Hepatic stellate cell (primary cell): ENCODE data around the gene GALNT16.

Source experiments
- DNase-seq: peaks from one replicate; pipeline ENCODE4 v3.0.0; 2011; ENCODE audit warnings: low spot score

GALNT16 gene

DNA sequence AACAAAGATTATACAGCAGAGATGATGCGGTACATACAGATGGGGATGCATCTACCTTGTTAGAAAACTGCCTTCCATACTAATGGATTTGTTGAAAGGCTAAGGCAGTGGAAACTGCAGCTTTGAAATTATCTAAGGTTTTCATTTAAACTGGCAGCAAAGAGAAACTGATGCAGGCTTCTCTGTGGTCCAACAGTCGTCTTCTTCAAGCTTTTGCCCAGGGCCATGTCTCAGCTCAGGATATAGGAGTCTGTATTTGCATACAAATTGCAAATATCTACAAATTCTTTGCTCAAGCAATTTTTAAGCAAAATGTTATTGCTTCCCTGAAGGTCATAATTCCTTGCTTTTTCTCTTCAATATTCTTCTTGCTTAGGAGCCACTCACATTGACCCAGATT lies 104.4 kb downstream of the GALNT16 start:
- no peak for DNase-seq

GRCh38 chr14:69366069-69366468 lies 106.1 kb downstream of the GALNT16 start:
- no peak for DNase-seq

- DNase-seq = no peak
Measured at GRCh38 chr14:69366761-69367160, 106.8 kb downstream of the GALNT16 start.

GRCh38 chr14:69368381-69368780 lies 108.4 kb downstream of the GALNT16 start:
- no peak for DNase-seq

DNA sequence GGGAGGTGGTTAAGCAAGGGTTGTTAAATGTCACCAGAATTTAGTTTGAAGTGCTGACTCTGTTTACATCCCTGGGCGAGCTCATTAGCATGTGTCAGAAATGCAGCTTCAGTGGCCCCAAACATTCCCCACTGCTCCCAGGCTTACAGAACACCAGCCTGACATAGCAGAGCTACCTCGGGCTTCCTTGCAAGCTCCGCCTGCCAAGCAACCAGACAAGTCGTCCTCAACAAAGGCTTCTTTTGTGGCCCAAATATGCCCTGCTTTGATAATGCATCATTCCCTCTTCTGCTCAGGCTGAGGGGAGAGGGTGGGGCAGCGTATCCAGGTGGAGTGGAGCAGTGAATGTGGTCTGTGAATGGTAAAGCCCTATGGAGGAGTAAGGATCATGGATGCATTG lies 110.1 kb downstream of the GALNT16 start:
- no peak for DNase-seq

DNA sequence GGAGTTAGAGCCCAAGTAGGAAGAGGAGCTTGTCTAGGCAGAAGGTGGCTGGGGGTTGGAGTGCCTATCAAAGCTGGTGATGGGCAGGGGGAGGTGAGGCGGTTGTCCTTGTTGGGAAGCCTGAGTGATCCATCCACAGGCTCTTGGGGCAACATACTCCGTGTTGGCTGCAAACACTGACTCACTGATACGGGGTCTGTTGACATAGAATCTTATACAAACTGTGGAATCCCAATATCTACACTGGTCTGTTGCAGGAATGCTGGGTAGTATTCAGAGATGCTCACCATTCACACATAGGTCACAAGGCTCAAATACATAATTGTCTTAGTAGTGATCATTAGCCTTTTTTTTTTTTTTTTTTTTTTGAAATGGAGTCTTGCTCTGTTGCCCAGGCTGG lies 112.2 kb downstream of the GALNT16 start:
- no peak for DNase-seq

- no peak for DNase-seq
Measured at GRCh38 chr14:69373104-69373503, 113.1 kb downstream of the GALNT16 start.

- DNase-seq = no peak
Measured at GRCh38 chr14:69374235-69374634, 114.3 kb downstream of the GALNT16 start.

- no peak for DNase-seq
Measured at GRCh38 chr14:69375182-69375581, 115.2 kb downstream of the GALNT16 start.

- DNase-seq = no peak
Measured at GRCh38 chr14:69375722-69376121, 115.8 kb downstream of the GALNT16 start.

- DNase-seq = no peak
Measured at GRCh38 chr14:69376439-69376838, 116.5 kb downstream of the GALNT16 start.

DNA sequence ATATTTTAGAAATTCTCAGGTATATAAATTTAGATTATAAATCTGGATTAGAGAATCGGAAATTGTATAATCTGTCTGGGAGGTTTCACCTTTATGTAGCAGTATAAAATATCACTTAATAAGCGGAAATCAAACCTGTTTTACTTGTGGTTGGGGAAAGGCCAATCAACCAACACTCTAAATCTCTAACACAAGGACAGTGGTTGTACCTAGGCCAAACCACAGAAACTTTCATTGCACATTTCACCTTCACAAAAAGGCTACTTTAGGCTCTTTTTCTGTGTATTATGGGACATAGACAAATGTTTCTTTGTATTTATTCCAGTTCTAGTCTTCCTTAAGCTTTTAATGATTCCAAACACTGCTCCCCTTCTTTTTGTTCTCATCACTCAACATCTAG lies 118.3 kb downstream of the GALNT16 start:
- DNase-seq = no peak

- DNase-seq = no peak
Measured at GRCh38 chr14:69387311-69387710, 127.4 kb downstream of the GALNT16 start.

DNA sequence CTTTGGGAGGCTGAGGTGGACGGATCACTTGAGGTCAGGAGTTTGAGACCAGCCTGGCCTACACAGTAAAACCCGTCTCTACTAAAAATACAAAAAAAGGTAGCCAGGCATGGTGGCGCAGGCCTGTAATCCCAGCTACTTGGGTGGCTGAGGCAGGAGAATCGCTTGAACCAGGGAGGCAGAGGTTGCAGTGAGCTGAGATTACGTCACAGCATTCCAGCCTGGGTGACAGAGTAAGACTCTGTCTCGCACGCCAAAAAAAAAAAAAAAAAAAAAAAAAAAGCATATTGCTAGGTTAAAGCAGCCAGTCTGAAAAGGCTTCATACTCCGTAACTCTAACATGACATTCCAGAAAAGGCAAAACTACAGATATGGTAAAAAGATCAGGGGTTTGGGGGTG lies 131.4 kb downstream of the GALNT16 start:
- peak; percentile 7 for DNase-seq

GRCh38 chr14:69392481-69392880 lies 132.5 kb downstream of the GALNT16 start:
- no peak for DNase-seq

DNA sequence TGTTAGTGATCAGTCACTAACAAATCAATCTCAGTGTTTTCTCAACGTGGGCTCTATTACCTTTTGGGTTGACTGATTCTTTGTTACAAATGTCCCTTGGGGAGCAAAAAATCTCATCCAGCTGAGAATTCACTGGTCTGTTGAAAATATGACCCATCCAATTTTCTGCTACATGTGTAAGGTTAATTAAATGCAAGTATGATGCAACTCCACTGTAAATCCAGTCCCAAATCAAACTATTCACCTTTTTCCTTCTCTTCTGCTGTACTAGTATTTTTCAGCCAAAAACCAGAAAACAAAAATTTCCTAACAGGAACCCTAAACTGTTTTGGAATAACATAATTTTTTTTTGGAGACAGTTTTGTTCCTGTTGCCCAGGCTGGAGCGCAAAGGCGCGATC lies 136.0 kb downstream of the GALNT16 start:
- no peak for DNase-seq

DNA sequence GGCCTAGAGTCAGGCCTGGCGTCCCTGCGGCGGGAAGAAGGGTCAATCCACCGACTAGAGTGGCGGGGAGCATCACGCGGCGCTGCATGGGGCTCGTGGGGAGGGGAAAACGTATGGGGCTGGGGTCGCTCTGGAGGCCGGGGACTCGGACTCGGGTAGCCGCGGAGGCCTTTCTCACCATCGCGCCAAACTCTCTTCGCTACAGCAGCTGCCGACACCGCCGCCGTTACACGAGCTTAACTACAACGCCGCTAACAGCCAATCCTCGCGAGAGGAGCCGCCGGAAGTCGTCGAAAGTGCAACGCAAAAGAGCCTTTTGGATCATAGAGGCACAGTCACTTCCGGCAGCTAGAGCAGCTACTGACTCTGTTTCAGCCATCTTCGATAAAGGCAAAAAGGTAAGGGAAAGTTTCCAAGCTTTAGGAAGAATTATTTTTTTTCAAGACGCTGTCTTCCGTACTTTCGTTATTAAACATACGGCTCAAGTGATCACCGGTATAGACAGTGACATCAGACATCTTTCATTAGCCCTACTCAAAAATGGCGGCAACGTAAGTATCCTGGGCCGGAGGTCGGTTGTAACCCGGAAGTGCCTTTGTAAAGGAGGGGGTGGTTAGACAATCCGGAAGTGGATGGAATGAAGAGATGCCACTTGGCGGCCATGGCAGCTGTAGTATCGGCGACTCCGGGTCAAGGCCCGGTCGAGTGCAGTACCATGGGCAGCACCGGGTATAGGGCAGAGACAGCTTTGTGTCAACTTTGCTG lies 138.3 kb downstream of the GALNT16 start, which contains the start of the genes ERH and SLC39A9:
Gene ERH (minus strand): TSS at position 247 of the 765 bp plus-strand sequence. CDS start 66 bp downstream, at position 181.
Gene SLC39A9 (plus strand): TSS at position 640 of the 765 bp plus-strand sequence. CDS start 678 bp downstream, outside the sequence.
- peak; percentile 91 for DNase-seq

- DNase-seq = no peak
Measured at GRCh38 chr14:69398818-69399210, 138.9 kb downstream of the GALNT16 start.

DNA sequence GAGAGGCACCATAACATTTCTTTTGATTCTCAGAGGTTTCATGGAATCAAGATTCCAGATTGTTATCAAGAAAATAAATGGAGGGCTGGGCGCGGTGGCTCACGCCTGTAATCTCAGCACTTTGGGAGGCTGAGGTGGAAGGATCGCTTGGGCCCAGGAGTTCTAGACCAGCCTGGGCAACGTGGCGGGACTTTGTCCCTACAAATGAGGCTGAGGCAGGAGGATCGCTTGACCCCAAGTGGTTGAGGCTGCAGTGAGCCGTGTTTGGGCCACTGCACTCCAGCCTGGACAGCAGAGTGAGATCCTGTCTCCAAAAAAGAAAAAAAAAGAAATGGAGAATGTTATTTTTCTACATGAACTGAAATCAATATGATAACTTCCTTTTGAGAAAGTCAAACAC lies 139.8 kb downstream of the GALNT16 start:
- DNase-seq = no peak

GRCh38 chr14:69400154-69400553 lies 140.2 kb downstream of the GALNT16 start:
- DNase-seq = no peak

DNA sequence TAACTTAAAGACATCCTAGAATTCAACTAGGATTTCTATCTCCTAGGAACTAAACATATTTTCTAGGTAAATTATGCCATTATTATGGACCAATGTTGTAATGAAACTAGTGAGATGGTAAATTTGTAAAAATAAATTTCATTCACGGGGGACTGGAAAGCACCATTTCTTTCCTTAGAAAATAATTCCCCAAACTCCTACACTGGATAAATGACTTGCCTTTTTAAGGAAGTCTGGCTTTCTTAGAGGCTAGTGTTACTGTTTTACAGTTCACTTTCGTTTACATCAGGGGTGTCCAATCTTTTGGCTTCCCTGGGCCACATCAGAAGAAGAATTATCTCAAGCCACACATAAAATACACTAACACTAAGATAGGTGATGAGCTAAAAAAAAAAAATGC lies 141.9 kb downstream of the GALNT16 start:
- no peak for DNase-seq

DNA sequence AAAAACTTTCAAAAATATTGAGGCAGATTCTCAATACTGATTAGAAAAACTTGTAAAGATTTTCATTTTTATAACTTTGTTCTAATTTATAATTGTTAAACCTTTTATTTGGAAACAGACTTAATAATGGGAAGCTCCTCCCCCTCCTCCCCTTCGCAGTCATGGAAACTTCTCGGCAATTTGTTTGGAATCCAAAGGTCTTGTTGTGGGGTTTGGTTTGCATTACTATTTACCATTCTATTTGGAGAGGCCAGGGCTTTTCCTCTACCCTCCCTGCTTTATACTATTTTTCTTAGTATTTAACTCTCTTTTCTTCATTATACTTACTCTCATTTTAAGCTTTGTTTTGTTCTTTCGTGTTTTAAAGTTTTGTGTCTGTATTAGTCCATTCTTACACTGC lies 144.5 kb downstream of the GALNT16 start:
- DNase-seq = no peak

- no peak for DNase-seq
Measured at GRCh38 chr14:69404883-69405282, 144.9 kb downstream of the GALNT16 start.

DNA sequence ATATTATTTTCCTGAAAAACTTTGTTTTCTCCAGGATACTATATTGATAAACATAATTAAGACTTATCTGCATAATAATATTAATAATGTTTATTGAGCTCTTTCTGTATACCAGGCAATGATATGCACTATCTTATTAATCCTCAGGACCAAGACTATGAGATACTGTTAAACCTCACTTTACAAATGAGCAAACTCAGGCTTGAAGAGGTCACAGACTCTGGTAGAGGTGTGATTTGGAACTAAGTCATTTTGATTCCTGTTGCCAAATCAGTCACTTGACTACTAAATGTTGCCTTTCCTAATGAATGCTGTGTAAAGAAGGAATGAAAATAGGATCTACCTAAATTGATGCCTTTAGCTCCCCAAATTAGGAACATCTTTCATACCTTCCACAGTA lies 145.8 kb downstream of the GALNT16 start:
- no peak for DNase-seq
